Activated T-helper 9 cell treated with anti-CD3 and anti-CD28 coated beads, Interleukin-2, amount 50 U/mL, for 16 hours (primary cell): Measurements from ENCODE around the gene DNM2.
A peak's percentile ranks its signal among the peaks of the same experiment; 100 is the strongest.

Experiments
- DNase-seq: peaks from one replicate; pipeline ENCODE4 v3.0.0-alpha.2; 2020; ENCODE audit warnings: low read depth

DNM2 gene

DNA sequence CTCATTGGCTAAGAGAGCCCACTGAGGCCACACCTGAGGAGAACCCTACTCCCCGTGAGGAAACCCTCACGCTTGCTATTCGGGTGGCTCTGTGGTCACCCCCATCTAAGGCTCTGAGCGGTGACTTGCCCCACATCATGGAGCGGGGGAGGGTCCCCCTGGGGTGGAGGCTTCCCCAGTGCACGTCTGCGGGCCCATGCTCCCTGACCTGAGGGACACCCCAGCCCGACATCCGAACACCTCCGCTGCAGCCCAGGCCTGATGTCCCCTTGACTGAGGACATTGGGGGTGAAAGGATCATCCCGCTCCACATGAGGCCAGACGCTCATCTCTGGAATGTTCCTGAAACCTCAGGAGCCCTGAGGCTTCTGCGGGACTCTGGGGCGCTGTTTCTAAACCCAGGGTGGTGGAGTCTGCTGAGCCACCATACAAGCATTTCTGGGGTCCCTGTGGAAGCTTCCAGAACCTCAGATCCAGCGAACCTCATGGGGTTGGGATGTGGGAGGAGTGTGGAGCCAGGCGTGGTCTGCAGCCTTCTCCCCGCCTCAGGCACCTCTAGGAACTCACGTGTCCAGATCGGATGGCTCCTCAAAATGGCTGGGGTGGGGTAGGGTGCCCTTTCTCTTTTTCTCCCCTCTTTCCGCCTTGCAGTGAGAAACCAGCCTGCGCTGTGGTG lies 98.2 kb downstream of the DNM2 start:
- no peak for DNase-seq

DNA sequence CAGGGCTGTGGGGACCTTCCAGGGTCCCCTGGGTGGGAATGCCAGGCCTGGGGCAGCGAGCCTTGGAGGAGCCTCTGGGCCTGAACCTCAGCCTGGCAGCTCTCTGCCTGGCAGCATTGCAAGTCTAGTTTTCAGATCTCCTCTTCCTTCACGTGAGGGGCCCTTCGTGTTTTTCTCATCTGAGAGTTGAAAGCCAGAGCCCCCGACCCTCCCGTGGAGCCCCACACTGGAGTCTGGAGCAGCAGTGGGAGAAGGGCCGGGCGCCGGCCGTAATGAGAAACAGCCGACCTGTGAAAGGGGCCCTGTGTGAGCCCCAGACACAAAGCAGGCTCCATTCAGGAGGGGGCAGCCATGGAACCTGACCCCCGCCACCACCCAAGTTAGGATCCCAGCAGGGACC lies 98.8 kb downstream of the DNM2 start:
- DNase-seq: no peak

DNA sequence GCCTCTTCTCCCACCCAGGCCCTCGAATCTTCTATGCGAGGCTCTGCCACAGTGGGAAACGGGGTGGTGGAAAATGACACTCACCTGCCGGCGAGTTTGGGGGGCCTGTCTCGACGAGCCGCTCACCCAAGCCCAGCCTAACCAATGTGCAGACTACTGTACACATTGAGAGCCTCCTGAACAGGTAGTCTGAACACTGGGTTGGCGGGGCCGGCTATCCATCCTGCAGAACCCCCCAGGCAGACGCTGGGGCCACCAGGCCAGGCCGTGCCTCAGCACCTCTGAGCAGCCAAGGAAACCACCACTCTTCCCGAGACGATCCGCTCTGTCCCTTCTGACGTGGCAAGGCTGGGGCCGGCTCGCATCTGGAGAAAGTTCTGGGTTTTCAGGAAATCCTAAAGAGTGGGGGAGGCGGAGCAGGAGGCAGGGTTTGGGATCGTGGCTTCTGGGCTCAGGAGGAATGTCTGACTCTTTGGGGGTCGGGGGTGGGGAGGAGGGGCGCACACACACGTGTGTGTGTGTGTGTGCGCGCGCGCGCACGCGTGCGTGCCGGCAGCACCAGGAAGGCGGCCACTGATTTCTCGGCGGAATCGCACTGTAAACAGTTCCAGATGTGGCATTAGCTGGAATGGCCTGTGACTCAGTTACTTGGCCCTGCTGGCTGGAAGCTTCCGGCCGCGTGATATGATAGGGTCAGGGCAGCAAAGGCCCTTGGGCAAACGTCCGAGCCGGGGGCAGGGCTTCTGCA lies 99.6 kb downstream of the DNM2 start:
- no peak for DNase-seq

DNA sequence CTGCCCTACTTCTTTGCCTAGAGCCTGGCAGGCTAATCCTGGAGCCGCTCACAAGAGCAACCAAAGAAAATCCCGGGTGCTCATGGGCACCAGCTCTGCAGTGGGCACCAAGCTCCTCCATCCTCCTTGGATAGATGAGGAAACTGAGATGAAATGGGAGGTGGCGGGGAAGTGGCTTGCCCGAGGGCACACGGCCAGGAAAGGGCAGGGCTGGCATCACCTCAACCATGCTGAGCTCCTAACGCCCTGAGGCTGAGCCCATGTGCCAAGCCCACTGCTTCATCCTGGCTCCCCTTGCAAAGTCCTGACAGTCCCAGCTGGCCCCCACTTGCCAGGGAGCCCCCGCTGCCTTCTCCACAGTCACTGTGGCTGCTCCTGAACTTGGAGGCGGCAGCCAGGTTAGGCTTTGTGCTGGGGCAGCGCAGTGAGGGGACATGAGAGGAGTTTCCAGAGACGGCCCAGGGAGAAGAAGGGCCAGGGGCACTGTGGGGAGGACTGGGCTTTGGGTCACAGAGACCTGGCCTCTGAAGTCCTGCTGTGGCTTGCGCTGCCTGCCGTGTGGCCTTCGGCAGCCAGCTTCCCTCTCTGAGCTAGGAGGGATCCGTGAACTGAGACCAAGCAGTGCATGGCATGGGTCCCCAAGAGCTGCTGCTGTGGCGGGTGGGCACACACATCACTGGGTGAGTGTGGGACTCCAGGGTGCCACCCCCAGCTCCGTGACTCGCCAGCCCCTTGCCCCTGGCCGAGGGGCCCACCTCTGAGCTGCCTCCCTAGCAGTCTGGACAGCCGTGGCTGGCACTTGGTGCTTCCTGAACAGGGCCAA lies 100.6 kb downstream of the DNM2 start:
- no peak for DNase-seq

DNA sequence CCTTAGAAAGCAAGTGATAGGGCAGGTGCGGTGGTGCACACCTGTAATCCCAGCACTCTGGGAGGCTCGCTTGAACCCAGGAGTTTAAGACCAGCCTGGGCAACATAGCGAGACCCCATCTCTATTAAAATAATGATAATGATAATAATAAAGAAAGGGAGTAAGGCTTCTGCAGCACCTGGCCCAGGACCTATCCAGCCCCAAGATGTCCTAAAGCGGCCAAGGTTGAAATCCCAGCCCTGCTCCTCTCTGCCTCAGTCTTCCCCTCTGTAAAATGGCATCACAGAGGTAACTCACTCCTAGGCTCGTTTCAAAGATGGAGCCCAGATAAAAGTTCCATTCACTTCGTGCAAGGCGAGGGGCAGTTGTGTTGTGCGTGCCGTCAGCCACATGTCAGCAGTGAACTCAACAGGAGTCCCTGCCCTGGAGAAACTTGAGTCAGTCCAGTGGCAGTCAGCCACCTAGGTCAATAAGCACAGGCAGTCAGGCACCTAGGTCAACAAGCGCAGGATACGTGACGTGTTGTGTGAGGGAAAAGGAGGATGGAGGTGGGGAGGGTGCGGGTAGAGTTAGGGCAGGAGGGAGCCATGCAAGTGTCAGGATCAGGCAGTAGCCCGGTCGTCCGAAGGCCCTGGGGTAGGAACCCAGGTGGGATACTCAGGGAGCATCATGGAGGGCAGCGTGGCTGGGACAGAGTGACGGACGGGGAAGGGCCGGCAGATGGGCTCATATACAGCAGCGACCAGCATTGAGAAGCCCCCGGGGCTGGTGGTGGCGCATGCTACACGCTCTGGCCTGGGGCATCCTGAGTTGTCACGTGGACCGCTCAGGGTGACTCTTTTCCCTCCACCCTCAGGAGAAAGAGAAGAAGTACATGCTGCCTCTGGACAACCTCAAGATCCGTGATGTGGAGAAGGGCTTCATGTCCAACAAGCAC lies 101.5 kb downstream of the DNM2 start:
- DNase-seq: no peak

DNA sequence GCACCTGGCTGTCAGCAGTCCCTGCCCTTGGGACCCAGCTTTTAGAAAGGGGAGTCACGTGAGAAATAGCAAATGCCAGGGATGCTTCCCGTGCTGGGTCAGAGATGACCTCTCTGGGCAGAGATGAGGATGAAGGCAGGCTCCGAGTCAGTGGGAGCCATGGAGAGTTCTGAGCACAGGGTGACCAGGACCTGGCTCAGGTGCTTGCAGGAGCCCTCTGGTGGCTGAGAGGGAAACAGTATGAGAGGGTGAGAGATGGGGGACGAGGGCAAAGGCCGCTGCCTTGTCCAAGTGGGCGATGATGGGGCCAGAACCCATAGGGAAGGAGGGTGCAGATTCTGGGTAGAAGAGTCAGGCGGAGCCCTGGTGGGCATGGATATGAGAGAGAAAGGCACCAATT lies 102.3 kb downstream of the DNM2 start:
- DNase-seq: no peak

DNA sequence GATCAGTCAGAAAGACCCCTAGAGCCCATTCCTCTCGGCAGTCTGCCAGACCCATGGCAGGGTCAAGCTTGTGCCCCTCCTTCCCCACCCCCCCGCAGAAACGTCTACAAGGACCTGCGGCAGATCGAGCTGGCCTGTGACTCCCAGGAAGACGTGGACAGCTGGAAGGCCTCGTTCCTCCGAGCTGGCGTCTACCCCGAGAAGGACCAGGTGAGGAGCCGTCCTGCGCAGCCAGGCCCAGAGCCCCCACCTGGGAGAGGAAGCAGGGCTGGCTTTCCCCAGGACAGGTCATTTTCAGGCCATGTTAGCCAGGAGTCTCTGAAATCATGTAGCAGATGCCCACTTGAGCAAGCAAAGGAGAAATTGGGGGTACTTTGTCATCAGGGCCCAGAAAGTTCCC lies 105.8 kb downstream of the DNM2 start:
- no peak for DNase-seq

DNA sequence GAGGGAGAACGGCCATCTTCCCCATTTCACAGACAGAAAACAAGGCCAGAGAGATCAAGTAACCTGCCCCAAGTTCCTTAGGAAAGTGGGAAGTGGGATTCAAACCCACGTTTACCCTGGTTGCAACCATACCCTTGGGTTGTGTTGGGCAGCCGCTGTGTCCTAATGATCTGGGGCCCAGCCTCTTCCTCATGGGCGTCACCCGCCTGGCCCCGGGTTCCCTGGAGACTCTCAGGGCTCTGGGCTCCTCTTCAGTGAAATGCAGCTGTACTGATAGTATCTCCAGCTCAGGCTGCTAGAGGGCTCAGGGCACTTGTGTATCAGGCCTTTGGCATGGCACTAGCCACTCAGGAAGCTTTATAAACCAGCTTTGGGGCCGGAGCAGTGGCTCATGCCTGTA lies 108.4 kb downstream of the DNM2 start:
- no peak for DNase-seq

DNA sequence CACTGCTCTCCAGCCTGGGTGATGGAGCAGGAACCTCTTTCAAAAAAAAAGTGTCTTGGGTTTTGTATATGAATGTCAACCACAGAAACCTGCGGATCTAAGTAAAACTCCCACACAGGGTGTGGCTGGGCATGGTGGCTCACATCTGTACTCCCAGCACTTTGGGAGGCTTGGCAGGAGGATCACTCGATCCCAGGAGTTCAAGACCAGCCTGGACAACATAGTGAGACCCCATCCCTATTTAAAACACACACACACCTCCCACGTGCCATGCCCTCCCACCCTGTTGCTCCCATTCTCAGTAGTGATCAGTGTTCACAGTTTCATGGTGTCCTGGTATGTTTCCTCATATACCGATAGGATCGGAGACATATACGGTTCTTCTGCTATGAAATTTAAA lies 109.0 kb downstream of the DNM2 start:
- DNase-seq: no peak

DNA sequence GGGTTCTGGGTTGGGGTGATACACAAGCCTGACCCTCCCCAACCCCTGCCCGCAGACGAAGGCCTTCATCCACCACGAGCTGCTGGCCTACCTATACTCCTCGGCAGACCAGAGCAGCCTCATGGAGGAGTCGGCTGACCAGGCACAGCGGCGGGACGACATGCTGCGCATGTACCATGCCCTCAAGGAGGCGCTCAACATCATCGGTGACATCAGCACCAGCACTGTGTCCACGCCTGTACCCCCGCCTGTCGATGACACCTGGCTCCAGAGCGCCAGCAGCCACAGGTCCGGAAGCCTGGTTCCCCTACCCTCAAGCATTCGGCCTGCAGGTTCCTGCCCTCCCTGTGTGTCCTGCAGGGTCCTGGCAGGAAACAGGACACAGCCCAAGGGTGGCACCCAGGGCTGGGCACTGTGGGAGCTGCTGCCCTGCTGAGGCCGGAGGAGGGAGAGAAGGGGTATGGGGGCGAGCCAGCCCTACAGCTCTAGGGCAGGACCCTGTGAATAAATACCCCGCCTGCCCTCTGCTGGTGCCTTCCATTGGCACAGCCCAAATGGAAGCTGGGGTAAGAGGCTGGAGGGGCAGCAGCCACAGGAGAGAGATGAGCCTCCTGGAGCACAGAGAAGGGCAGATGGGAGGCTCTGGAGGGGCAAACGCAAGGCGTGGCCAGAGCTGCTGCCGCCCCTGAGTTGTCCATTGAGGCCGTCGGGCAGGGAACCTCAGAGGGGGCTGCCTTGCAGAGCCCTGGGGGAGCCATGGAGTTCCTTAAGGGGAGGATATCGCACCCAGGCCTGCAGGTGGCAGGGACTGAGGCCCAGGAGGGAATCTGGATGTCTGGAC lies 111.3 kb downstream of the DNM2 start:
- DNase-seq: no peak

DNA sequence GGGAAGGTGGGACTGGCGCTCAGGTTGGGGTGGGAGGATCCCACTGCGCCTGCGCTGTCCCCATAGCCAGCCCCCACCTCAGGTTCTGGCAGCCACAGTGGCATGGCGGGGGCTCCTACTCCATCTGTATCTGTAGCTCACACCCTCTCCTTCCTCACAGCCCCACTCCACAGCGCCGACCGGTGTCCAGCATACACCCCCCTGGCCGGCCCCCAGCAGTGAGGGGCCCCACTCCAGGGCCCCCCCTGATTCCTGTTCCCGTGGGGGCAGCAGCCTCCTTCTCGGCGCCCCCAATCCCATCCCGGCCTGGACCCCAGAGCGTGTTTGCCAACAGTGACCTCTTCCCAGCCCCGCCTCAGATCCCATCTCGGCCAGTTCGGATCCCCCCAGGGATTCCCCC lies 112.1 kb downstream of the DNM2 start:
- DNase-seq: no peak

DNA sequence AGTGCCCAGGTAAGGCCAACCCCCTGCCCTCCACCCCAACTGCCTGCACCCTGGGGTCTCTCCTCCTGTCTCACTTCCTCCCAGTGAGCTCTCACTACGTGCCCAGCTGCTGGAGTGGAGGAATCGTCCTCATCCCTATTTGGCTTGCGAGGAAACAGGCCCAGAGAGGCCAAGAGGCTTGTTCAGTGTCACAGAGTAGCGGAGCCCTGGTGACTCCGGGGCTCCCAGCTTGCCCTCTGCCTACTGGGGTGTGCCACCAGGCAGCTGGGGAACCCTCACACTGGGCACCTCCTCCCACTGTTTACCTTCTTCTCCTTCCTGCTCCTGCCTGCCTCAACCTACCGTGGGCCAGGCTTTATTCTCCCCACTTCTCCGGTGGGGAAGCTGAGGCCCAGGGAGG lies 112.5 kb downstream of the DNM2 start:
- no peak for DNase-seq

DNA sequence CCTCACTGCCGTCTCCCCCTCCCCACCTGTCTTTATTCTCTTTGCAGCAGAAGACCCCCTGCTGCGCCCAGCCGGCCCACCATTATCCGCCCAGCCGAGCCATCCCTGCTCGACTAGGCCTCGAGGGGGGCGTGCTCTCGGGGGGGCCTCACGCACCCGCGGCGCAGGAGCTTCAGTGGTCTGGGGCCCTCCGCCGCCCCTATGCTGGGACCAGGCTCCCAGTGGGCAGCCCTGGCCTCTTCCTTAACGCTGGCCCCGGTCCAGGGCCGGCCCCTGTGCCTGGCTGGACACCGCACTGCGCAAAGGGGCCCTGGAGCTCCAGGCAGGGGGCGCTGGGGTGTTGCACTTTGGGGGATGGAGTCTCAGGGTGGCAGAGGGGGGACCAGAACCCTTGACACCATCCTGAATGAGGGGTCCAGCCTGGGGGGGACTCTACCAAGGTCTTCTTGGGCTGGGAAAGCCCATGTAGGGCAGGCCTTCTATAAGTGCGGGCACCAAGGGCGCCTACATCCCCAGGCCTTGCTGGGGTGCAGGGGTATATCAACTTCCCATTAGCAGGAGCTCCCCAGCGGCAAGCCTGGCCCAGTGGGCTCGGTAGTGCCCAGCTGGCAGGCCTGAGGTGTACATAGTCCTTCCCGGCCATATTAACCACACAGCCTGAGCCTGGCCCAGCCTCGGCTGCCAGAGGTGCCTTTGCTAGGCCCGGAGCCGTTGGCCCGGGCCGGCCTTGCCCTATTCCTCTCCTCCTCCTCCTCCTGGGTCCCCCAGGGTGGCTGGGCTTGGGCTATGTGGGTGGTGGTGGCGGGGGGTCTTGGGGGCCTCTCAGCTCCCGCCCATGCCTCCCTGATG lies 113.3 kb downstream of the DNM2 start:
- DNase-seq: no peak

DNA sequence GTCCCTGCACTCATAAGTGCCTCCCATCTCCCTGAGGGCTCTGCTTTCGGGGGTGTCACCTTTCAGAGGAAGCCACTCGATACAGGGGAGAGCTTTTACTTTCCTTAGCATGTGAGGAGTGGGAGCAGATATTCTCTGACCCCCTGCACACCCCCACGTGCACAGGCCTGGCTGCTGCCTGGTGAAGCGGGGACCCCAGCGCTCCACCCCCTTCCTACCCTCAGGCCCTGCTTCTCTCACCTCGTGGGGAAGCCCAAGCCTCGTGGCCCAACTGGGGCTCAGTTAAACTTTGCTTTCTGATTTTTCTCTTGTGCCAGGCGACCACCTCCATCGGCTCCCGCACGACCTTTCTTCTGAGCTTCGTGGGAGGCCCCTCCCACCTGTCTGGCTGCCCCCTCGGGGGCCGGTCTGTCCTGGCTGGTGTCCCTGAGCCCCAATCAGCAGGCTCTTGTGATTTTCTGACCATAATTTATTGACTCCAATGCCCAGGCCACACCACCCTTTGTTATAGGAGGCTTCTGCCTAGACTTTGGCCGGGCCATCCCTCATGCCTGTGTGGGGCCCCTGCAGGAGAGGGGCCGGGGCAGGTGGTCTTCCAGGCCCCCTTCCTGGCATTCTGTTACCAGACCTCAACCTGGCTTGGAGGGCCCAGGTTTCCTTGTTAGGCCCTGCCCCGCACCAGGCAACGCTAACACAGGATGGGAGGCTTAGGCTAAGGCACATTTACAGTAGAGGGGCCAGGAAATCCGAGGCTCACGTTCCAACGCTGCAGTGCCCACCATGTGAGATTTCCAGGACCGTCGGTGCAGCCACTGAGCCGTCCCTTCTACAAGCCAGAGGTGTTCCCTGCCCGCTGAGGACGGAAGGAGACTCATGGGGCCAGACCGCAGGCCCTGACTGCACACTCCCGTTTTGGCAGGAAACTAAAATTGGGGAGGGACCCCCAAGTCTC lies 114.4 kb downstream of the DNM2 start:
- no peak for DNase-seq

DNA sequence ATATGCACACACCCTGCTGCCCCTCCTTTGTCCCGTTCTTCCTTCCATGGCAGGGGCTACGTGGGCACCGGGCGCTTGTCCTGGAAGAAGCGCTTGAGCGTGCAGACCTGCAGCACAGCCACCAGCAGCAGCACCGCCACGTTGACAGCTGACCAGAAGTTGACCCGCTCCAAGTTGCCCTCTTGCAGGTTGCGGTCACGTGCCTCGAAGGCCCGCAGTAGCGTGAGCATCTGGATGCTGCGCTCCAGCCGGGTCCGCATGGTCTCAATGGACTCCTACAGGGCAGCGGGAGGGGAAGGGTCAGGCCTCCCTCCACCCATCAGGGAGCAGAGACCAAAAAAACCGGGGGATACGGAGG lies 115.0 kb downstream of the DNM2 start:
- DNase-seq: no peak

DNA sequence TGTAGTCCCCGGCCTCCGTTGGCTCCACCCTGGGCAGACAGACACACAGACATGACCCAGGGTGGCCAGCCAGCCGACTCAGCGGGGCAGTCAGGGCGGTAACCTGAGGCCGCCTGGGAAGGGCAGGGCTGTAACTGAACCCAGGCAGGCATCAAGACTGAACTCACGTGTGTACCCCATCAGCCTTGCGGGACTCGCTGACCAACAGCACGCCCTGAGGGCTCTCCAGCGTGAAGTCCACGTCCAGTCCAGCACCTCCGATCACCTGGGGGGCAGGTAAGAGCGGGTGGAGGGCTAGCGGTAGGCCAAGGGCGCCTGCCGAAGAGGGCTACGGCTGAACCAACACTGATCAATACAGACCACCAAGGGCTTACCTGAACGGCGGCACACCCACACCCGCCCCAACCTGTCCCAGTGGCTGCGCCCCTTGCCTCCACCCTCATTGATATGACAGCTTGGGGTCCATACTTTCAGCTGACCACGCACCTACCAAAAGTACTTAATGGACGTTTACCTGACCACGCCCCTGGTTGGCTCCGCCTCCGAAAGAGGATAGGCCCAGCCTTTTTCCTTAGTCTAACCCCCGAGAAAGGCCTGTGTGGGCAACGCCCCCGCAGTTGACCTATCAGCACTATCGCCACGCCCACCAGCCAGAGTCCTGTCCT lies 117.3 kb downstream of the DNM2 start:
- no peak for DNase-seq

DNA sequence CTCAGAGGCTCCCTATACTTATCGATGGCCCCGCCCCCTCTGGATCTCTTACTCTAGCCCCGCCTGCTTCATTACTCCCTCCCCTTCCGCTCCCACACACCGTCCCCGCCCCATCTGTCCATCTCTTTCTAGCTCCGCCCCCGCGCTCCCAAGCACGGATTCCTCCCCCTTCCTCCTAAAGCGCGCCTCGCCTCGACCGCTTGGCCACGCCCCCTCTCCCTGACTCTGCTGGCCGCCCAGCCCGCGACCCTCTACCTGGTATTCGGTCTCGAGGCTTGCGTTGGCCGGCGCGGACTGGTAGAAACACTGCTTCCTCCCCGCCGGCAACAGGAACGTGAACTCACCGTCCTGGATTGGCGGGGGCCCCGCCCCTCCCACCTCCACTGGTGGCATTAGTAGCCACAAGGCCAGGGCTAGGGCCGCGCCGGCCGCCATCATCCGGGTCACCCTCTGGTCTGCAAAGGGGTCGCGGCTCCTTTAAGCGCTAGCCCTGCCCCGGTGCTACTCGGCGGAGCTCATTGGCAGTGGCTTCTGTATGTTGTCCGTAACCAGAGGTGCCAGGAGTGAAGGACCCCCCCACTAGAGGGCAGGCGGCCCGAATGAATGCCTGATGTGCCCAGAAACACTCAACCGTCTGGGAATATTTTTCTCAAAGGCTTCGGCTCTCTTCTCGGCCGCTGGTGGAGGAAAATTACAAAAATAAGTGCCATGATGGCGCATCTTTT lies 118.0 kb downstream of the DNM2 start, which contains the start of gene TMED1:
Gene TMED1, minus strand, starts transcription at position 459 of the 725 bp plus-strand sequence. Its CDS starts 21 bp downstream, at position 438.
- DNase-seq: peak; percentile 89
